AML-193 (cell line): ENCODE data around the gene EXOSC7.
"Not testable (repeated sequence)": the region's sequence is repeated elsewhere in the genome, so short reads cannot be mapped to it uniquely, and the experiment has no call there.

Experiments used
- DNase-seq, 2 experiments: peaks; one replicate each; lab custom pipeline; 2025; lab: John Stamatoyannopoulos, UW

Gene EXOSC7

DNA sequence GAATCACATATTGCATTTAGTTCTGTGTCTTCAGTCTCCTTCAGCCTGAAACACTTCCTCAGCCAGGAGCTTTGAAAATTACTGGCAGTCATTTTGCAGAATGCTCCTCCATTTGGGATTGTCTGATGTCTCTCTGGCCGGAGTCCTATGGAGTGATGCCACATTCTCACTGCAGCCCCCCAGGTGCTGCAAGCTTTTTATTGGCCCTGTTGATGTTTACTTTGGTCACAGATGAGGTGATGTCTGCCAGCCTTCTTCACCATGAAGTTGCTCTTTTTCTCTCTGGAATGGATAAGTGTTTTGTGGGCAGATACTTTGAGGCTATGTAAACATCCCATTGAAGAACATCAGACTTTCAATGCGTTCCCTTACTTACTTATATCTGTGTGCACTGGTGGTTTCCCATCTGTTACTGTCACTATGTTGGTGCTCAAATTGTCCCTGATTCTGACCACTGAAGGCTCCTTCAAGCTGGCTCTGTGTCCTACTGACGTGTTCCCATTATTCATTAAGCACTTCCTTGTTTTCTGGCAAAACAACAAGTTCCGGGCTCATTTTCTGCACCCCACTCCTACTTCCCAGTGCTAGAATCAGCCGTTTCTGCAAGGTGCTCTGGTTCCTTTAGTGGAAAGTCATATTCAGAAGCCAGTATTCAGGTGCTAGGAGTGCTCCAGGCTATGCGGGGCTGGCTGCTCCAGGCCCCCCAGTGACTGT, 48.7 kb downstream of the EXOSC7 start:
- DNase-seq, result no peak

DNA sequence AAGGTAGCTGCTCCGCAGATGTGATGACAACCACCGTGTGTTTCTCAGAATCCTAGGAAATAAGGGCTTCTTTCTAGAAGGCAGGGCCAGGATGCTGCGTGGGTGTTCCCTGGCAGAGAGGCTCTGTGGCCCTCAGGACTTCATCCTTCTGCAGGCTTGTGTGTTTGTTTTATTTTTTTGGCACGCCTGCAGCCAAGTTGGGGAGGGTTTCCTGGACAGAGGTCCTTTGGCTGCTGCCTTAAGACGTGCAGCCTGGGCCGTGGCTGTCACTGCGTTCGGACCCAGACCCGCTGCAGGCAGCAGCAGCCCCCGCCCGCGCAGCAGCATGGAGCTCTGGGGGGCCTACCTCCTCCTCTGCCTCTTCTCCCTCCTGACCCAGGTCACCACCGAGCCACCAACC, 50.0 kb downstream of the EXOSC7 start, which contains the start of gene CLEC3B:
TSS of gene CLEC3B (plus strand) at position 266 of the 400 bp plus-strand sequence. CDS start at position 326, 60 bp downstream.
- no peak for DNase-seq

DNA sequence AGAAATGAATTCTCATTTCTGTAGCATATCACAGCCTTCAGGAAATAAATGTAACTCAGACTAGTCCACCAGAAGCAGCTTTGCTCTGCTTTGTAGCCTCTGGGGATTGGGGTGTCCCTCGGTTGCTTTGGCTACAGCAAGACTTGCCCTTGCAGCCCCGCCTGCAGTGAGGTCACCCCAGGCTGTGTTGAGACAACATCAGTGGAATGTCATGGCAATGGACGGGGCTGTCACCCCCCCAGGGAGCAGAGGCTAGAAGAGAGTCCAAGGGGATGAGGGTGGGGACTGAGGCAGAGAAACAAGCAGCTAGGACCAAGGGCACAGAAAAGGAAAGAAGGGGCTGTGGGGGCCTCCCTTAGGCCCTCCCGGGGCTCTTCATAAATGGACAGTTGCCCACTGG, 50.9 kb downstream of the EXOSC7 start:
- no peak for DNase-seq

DNA sequence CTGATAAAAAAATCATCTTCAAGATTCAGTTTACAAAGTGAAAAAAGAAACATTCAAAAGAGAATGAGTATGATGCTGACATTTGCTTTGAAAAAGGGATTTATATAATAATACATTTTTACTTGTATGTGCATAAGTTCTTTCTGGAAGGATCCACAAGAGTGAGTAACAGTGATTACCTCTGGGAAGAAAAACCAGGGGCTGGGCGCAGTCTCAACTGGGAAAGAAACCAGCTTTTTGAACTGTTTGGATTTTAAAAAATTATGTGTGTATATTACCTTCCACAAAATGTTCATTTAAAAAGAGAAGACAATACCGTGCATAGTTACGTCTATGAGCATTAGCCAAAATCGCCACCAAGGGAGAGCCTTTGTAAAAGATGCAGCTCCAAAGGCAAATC, 51.4 kb downstream of the EXOSC7 start:
- no peak for DNase-seq

DNA sequence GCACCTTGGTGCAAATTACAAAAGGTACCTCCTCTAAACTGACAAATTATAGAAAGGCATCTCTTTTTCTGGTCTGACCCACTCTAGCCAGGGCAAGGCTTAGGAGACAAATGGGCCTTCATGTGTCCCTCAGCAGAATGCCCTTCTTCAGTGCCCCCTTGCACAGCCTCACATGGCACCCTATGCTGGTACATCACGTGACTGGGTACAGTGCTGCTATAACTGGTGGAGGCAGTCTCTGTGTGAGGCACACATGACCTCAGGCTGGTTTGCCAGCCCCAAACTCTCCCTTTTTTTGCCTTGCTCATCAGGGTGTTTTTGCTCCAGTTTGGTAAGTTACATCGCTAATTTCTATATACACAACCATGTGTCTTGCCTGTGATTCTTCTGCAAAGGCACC, 53.2 kb downstream of the EXOSC7 start:
- DNase-seq, result no peak

DNA sequence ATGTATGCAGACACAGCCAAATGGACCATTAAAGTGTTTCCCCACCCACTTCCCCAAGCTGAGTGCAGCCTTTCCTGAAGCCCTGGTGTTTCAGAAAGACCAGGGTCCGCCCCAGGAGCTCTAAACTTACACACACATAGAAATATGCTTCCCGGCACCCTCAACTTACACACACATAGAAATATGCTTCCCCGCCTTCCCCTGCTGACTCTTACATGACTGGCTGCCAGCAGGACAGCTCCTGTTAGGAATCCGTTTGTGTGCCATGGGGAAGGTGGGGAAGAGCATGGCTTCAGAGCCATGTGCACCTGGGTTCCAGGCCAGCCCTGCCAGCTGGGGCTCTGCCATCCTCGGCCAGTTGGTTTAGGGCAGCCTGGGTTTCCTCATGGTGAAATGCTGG, 53.6 kb downstream of the EXOSC7 start:
- no peak for DNase-seq

DNA sequence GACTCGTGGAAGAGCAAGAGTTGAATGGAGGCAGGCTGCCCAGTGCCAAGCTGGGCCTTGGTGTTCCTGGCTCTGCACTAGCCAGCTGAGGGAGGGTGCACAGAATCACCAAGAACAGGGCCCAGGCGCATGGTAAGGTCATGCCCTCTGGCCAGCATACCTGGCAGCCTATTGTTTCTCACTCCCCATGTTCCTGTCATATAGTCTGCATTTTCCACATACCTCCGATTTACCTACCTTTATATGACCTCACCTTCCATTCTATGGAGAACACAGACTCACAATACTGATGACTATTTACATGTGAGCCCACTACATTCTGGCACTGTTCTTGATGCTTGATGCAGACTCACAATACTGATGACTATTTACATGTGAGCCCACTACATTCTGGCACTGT, 55.5 kb downstream of the EXOSC7 start:
- DNase-seq, result no peak

DNA sequence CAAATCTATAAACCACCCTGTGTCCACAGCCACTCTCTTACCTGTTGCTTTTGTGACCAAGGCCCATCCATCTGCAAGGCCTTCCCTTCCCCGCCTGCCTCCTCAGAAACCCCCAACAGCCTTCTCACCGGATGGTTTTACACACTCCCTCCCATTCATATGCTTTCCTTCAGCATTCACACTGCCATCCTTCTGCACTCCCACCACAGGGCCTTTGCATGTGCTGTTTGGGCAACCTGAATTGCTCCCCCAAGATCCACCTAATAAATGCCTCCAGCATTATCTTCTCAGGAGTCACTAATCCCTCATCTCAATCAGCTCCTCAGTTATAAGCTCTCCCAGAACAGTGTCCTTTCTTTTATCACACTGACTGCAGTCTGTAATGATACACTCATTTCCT, 56.1 kb downstream of the EXOSC7 start:
- no peak for DNase-seq

DNA sequence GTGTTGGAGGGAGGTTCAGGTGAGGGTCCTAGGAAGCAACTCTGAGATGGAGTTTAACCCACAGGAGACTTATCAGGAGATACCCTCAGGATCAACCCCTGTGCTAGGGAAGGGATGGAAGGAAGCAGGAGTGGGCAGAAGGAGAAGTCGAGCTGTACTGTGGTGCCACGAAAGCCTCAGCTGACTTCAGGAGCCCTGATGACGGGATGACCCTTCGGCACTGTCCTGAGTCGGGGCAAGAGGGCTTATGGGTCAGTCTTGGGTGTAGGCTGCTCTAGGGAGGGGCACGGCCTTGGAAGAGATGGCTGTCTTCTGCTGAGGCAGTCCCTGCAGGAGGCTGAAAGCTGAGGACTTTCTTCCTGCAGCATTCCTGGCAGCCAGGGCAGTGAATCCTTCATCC, 57.7 kb downstream of the EXOSC7 start:
- DNase-seq, result no peak

DNA sequence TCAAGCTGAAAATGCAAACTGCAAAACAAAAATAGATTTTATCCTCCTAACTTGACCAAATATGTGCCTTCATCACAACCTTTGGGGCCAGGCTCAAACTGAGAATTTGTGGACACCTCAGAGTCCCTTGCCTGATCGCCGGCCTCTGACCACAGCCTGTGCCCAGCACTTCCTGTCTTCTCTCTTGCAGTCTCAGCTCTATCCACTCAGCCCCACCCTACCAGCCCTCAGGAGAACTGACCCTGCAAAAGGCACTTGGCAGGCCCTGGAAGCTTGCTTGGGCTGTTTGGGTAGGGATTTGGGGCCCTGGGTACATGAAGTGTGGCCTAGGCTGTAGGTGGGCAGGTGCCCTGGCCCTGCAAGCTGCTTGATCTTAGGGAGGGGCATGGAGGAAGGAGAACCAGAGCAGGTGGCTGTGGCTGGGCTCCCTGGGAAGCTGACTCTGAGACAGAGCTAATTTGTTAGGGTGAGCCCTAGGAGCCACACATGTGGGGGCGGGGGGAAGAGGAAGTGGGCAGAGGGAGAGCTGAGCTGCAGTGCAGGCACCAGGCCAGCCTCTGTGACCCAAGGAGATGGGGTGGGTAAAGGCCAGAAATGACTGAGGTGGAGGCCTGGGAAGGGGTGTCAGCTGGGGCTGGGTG, 58.7 kb downstream of the EXOSC7 start:
- peak; percentile 96 for DNase-seq

DNA sequence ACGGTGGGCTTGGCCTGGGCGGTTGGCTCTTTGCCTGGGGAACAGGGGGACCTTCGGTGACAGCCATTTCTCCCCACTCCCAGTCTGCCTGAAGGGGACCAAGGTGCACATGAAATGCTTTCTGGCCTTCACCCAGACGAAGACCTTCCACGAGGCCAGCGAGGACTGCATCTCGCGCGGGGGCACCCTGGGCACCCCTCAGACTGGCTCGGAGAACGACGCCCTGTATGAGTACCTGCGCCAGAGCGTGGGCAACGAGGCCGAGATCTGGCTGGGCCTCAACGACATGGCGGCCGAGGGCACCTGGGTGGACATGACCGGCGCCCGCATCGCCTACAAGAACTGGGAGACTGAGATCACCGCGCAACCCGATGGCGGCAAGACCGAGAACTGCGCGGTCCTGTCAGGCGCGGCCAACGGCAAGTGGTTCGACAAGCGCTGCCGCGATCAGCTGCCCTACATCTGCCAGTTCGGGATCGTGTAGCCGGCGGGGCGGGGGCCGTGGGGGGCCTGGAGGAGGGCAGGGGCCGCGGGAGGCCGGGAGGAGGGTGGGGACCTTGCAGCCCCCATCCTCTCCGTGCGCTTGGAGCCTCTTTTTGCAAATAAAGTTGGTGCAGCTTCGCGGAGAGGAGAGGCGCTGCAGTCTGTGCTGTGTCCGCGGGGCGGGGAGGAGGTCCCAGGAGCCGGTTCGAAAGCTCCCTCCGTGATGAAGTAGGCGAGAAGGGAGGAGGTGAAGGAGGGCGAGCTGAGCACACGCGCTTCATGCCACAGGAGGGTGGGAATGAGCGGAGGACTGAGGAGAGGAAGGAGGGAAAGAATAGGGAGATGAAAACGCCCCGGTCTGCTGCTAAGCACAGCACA, 59.6 kb downstream of the EXOSC7 start:
- no peak for DNase-seq

DNA sequence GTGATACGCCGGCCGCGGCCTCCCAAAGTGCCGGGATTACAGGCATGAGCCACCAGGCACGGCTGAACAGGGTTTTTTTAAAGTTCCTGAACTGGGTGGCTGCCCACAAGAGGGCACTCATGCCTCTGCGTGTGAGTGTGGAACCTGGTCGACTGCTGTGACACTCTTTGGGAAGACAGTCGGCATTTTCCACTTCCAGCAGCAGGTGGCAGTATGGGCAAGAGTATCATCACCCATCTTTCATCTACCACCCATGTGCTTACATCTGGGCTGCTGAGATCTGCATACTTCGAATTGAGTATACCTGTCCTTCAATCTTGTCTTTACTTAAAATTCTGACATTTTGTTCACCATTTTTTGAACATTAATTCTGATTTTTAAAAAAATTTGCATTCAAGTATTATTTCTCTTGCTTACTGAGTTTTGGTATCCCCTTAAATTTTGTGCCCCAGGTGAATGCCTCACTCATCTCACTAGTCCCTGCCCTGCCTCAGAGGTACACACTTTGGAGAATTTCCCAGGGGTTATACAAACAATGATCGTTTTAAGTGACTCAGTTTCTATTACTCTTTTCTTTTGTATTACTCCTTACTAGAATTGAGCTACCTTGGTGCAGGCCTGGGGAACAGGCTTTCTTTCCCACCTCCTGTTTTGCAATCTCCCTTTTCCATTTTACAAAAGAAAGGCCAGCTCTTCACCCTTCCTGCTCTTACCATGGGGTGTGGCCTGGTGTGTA, 61.8 kb downstream of the EXOSC7 start:
- peak; percentile 97 to 98 for DNase-seq

DNA sequence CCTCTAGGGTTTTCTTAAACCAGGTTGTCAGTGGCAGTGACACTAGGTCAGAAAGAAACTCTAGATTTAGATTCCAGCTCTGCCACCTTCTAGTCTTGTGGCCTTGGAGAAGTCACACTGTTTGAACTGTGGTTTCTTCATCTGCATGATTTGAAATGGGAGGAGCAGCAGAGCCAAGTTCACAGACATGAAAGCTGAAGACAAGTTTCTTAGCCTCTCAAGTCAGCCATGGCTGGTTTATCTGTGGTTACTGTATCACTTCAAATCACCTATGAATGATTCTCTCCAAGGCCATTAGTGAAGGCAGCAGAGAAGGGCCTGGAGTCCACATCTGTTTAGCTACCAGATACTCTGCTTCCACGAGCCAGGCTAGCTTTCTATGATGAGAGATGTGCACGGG, 65.6 kb downstream of the EXOSC7 start:
- peak in 1 of 2 experiments; percentile 55 for DNase-seq

DNA sequence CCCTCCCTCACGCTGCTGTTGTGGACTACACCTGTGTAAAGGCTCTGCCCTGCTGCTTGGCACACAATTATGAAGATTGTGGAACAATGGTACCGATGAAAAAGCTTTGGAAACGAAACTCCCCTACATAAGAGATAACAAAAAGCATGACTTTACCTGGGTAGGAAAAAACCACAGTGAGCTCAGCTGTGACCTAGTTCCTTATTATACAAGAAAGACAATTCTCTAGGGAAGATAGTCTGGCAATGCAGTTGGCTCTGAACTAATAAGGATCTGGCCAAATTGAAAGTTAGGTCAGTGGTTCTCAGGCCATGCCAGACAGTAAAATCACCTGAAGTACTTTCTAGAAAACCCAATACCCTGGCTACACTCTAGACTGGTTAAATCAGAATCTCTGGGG, 66.1 kb downstream of the EXOSC7 start:
- DNase-seq, result no peak

DNA sequence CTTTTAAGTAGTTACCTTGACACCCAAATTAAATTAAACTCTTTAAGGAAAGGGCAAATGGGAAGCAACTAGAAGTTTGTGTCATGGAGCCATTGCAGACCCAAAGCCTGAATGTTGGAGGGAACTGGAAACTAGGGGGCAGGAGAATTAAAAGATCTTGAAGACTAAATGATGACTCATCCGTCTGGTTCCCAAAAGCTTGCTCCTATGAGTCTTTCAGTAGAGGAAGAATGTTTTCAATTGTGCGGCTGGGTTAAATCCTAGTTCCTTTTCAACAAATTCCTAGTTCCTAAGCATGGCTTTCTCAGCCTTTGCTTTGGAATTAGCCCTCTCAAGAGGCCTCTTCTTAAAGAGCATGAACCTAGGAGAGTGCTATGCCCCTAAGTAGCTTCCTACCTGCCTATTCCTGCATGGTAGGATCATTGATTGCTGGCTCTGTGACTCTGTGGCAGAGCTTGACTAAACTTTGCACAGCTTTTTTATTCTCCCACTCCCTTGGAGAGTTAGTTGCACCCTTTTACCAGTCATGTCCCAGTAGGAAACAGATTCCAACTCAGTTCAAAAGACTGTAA, 67.8 kb downstream of the EXOSC7 start:
- DNase-seq, result peak; percentile 35 to 48

DNA sequence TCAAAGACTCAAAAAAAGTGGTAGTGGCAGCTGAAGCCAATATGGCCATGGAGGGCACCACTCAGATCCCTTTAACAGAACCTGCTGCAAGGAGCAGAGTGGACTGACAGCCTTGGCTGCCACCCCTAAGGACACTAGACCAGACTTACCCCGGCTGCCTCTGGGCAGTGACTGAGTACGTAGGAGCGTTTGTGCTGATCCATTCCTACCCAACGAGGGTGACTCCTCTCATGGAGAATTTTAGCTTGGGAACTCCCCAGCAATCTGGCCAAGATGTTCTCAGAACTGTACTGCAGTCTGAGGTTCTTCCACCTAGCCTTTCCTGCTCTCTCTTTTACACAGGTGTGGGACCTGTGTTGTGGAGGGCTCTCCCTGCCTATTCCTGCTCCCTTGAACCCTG, 72.2 kb downstream of the EXOSC7 start:
- DNase-seq, result no peak

DNA sequence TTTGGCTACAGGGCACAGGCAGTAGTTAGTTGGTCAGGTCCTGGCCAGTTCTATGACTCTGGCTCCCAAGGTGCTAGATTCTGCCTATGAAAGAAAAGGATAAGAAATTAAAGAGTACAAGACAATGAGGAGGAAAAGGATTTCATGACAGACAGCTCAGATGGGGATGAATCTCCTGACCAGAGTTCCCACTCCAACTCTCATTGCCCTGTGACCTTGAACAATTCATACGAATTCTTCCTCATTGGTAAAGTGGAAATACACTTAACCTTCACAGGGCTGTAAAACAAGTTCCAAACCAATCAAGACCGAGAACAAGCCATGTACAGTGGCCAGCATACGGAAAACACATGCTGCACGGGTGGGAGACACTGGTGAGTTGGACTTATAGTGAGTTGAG, 73.8 kb downstream of the EXOSC7 start:
- DNase-seq, result no peak

DNA sequence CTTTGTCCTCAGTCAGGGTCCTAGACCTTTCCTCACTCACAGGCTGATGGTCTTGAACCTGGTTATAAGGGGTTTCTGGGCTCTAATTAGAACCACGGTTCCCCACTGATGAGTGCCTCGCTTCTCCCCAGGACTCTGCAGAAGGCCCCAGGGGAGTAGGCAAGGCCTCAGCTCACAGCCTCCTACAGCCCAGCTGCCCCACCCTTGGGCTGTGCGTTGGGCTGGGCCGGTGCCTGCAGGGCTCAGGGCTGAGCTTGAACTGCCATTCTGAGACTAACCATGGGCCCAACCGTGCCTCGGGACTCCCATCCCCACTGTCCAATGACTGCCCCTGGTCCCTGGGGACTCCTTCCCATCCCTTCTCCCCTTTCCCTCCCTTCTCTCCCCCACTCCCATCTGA, 75.6 kb downstream of the EXOSC7 start:
- DNase-seq, result no peak

DNA sequence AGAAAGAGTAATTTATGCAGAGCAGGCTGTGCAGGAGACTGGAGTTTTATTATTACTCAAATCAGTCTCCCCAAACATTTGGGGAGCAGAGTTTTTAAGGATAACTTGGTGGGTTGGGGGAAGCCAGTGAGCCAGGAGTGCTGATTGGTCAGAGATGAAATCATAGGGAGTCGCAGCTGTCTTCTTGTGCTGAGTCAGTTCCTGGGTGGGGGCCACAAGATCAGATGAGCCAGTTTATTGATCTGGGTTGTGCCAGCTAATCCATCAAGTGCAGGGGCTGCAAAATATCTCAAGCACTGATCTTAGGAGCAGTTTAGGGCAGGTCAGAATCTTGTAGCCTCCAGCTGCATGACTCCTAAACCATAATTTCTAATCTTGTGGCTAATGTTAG, 77.8 kb downstream of the EXOSC7 start:
- not testable (repeated sequence) for DNase-seq

DNA sequence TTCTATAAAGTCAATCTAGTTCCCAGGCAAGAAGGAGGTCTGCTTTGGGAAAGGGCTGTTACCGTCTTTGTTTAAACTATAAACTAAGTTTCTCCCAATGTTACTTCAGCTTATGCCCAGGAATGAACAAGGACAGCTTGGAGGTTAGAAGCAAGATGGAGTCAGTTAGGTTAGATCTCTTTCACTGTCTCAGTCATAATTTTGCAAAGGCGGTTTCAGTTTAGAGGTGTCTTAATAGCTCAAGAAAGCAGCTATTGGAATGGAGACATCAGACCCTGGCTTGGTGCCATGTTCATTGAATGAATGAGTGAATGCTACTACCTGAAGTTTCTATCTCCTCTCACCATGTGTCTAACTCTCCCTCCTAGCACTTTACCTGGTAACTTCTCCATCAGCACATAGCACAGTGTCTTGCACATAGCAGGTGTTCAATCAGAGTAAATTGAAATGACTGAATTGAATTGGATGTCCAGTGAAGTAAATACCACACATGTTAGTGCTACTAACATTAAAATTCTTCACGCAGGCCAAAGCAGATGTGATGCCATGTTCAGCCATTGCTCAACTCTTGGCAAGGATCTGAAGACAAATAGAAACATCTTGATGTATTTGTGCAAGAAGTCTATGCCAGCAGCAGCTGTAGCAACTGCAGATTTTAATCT, 78.3 kb downstream of the EXOSC7 start:
- peak; percentile 72 to 73 for DNase-seq

DNA sequence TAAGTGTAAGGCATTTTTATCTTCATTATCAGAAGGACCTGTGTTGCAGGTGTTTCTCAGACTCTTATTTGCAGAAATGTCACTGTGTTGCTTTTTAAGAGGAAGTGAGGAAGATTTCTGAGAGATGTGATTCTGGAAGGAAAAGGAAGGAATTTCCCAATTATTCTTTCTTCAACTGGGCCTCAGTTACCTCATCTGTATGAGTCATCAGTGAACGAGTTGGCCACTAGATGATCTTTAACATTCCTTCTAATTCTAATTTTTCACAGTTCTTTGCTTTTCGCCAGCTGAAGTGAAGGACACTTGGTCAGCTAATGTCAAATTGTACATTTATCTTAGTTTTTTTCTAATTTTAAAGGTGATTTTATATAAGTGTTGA, 79.0 kb downstream of the EXOSC7 start:
- DNase-seq, result peak; percentile 65 to 76
